ENCODE results near the gene SRRT. TPM values are rescaled to one million over a fixed set of nuclear protein-coding genes. Genes with fewer than 3 reads are reported as not detected.

The SRRT gene, protein sequence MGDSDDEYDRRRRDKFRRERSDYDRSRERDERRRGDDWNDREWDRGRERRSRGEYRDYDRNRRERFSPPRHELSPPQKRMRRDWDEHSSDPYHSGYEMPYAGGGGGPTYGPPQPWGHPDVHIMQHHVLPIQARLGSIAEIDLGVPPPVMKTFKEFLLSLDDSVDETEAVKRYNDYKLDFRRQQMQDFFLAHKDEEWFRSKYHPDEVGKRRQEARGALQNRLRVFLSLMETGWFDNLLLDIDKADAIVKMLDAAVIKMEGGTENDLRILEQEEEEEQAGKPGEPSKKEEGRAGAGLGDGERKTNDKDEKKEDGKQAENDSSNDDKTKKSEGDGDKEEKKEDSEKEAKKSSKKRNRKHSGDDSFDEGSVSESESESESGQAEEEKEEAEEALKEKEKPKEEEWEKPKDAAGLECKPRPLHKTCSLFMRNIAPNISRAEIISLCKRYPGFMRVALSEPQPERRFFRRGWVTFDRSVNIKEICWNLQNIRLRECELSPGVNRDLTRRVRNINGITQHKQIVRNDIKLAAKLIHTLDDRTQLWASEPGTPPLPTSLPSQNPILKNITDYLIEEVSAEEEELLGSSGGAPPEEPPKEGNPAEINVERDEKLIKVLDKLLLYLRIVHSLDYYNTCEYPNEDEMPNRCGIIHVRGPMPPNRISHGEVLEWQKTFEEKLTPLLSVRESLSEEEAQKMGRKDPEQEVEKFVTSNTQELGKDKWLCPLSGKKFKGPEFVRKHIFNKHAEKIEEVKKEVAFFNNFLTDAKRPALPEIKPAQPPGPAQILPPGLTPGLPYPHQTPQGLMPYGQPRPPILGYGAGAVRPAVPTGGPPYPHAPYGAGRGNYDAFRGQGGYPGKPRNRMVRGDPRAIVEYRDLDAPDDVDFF
- 293 and 302 TPM in 2 replicates for total RNA-seq
- long read RNA-seq, partial matches to known transcripts, result 10 of 17 reads
- long read RNA-seq, other reads (novel, unspliced or antisense), result 3 of 17 reads

DNA sequence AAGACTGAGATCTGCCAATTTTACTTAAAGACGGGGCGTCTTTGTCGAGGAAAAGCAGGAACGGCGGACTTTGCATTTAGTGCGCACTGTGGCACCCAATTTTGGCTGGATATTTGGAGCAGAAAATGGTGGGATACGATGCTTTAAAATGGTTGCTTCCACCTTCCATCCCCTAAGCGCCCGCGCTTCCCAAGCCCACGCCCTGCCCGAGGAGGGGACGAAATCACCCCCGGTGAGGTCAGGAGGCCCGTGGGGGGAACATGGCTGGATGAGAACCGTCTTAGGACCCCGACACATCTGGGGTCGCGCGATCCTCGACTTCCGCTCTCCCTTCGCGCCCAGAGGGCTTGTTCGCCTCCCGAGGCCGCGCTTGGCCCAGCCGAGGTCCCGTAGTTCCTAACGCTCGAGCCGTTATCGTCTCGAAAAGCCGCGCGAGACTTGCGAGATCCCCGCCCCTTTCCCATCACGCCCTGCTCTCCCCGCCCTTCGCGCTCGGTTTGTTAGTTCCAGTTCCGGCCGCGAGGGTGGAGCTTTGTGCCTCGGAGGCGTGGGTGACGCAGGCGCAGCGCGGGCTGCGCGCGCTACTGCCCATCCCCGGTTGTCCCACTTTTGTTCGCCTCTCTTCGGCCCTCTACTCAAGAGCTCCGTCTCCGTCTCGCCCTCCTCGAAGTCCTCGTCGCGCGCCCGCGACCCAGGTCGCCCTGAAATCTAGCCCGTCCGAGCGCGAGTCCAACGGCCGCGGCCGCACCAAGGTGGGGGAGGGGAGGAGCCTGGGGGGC, at the start of gene SRRT:
SRRT (plus strand) TSS at position 527 of the 779 bp plus-strand sequence. CDS start 488 bp downstream, outside the sequence.
- Mint-ChIP-seq H3K4me3 (ENCODE audit: low read depth) (peak within 1 kb of the TSS; percentile 93), H3K36me3 (ENCODE audit: insufficient read depth) (peaks cover 37% of the 10 kb centered on the region), H3K27me3 (no peaks in the 10 kb centered on the region), H3K4me1 (ENCODE audit: low read depth) (peaks cover 25% of the 10 kb centered on the region), H3K27ac (peak within 1 kb of the TSS; percentile 99), H3K9me3 (ENCODE audit: low read depth) (no peaks in the 10 kb centered on the region)
- peak; percentile 97 for DNase-seq (ENCODE audit: low spot score, unreplicated experiment)
- TF ChIP-seq, protein P1, sequence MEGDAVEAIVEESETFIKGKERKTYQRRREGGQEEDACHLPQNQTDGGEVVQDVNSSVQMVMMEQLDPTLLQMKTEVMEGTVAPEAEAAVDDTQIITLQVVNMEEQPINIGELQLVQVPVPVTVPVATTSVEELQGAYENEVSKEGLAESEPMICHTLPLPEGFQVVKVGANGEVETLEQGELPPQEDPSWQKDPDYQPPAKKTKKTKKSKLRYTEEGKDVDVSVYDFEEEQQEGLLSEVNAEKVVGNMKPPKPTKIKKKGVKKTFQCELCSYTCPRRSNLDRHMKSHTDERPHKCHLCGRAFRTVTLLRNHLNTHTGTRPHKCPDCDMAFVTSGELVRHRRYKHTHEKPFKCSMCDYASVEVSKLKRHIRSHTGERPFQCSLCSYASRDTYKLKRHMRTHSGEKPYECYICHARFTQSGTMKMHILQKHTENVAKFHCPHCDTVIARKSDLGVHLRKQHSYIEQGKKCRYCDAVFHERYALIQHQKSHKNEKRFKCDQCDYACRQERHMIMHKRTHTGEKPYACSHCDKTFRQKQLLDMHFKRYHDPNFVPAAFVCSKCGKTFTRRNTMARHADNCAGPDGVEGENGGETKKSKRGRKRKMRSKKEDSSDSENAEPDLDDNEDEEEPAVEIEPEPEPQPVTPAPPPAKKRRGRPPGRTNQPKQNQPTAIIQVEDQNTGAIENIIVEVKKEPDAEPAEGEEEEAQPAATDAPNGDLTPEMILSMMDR (IDR thresholded peaks at IDR 0.05; ENCODE audit: unreplicated experiment), result peak; percentile 46

DNA sequence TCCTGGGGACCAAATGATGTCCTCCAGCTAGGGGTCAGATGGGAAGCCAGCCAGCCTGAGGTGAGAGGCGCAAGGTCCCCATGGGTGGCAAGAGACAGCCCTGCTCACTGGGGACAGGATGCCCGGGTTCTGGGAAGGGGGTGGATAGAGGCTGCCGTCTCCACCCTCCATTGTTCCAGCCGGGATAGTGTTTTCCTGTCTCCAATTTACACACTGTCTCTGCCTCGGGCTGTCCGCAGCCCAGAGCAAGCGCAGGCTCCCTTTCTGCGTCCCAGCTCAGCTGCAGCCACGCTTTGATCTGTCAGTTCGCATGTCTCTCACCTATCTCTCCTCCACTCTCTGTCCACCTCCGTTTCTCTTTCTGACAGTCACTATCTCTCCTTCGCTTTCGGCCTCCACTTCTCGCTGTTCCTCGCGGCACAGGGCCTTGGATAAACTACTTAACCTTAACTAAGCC, 49.7 kb upstream of the SRRT start:
- TF ChIP-seq, protein P1 (IDR thresholded peaks at IDR 0.05; ENCODE audit: unreplicated experiment), result no peak
- Mint-ChIP-seq H3K9me3 (ENCODE audit: low read depth) (no peaks in the 10 kb centered on the region), H3K27me3 (no peaks in the 10 kb centered on the region), H3K4me1 (ENCODE audit: low read depth) (peaks cover 23% of the 10 kb centered on the region), H3K4me3 (ENCODE audit: low read depth) (peak overlapping the region; percentile 99), H3K27ac (no peak overlapping the region), H3K36me3 (ENCODE audit: insufficient read depth) (peaks cover 10% of the 10 kb centered on the region)
- DNase-seq (ENCODE audit: low spot score, unreplicated experiment), result no peak

DNA sequence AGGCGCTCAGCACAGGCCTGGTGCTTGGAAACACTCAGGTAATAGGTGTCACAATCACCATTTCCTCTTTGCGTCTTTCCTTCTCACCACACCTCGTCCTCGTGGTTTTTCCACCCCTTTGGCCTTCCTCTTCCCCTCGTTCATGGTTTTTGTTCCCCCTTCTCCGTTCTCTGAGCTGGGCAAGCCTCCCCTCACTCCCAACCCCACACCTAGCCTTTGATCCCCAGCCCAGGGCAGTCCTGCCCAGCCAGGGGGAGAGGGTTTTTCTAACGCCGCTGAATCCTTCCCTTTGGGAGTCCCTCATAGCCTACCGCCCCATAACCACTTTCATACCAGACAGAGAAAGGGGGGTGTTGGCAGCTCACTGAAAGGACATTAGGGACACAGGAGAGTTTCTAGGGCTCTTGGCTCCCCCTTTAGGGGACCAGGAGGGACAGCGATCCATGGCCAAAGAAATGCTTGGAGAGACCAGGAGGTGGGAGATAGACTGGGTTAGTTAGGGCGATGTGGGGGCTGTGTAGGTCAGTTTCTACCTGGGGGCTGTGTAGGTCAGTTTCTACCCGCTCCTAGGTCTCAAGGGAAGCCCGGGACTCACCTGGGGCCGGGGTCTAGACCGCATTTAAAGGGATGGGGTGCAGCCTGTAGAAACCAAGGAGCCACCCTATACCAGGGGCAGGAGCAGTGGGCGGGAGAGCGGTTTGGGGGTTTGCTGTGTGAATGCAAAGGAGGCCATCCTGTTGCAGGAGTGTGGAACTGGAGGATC, 49.0 kb upstream of the SRRT start:
- H3K4me3 Mint-ChIP-seq (ENCODE audit: low read depth), result peak overlapping the region; percentile 99
- no peak for DNase-seq (ENCODE audit: low spot score, unreplicated experiment)
- peak overlapping the region; percentile 98 for H3K27ac Mint-ChIP-seq

DNA sequence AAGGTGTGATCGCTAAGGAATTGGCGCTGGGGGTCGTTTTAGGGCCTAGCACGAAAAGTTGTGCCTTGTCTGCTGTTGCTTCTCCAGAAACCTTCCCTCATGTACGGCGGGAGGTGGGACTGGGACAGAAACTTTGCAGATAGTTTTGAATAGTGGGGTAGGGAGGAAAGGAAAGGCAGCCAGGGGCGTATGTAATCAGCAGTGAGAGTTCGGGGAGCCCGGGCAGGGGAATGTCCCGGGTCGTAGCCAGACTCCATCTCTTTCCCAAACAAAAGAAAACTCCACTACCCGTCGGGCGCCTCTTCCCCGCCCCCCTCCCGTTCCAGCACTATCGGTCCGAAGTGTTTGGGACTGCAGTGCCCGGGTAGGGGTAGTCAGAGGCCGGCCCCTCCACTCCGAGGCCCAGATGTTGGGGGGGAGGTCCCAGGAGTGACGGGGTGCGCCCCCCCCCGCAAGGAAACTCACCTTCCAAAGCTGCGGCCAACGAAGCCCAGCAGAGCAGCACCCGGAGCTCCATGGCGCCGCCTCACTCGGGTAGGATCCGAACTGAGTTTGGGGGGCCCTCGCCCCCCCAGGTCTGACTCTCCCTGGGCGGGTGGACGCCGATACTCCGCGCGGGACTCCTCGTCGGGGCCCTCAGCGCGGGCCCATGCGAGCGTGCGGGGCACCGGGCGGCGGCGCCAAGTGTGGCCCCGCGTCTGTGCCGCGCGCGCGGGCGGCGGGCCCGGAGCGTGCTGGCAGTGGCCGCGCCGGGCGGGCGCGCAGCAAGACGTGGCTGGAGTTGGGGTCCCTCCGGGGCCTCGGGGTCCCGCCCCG, 48.2 kb upstream of the SRRT start:
- H3K9me3 Mint-ChIP-seq (ENCODE audit: low read depth), result no peaks in the 10 kb centered on the region
- peak overlapping the region; percentile 99 for H3K4me3 Mint-ChIP-seq (ENCODE audit: low read depth)
- H3K27me3 Mint-ChIP-seq, result no peaks in the 10 kb centered on the region
- DNase-seq (ENCODE audit: low spot score, unreplicated experiment), result no peak
- peak overlapping the region; percentile 98 for H3K27ac Mint-ChIP-seq
- peaks cover 3% of the 10 kb centered on the region for H3K36me3 Mint-ChIP-seq (ENCODE audit: insufficient read depth)
- H3K4me1 Mint-ChIP-seq (ENCODE audit: low read depth), result peaks cover 32% of the 10 kb centered on the region
- TF ChIP-seq, protein P1 (IDR thresholded peaks at IDR 0.05; ENCODE audit: unreplicated experiment), result no peak

More for the DNA sequence above, 49.0 kb upstream of the SRRT start:
- Mint-ChIP-seq H3K36me3 (ENCODE audit: insufficient read depth) (peaks cover 6% of the 10 kb centered on the region), H3K27me3 (no peaks in the 10 kb centered on the region), H3K4me1 (ENCODE audit: low read depth) (peaks cover 29% of the 10 kb centered on the region), H3K9me3 (ENCODE audit: low read depth) (no peaks in the 10 kb centered on the region)
- TF ChIP-seq, protein P1 (IDR thresholded peaks at IDR 0.05; ENCODE audit: unreplicated experiment), result peak; percentile 35

Data from progenitor cell of endocrine pancreas (in vitro differentiated cells).